ENCODE data around the gene ARAP3.
"Not testable (repeated sequence)": the region's sequence is repeated elsewhere in the genome, so short reads cannot be mapped to it uniquely, and the experiment has no call there.

Gene ARAP3, protein sequence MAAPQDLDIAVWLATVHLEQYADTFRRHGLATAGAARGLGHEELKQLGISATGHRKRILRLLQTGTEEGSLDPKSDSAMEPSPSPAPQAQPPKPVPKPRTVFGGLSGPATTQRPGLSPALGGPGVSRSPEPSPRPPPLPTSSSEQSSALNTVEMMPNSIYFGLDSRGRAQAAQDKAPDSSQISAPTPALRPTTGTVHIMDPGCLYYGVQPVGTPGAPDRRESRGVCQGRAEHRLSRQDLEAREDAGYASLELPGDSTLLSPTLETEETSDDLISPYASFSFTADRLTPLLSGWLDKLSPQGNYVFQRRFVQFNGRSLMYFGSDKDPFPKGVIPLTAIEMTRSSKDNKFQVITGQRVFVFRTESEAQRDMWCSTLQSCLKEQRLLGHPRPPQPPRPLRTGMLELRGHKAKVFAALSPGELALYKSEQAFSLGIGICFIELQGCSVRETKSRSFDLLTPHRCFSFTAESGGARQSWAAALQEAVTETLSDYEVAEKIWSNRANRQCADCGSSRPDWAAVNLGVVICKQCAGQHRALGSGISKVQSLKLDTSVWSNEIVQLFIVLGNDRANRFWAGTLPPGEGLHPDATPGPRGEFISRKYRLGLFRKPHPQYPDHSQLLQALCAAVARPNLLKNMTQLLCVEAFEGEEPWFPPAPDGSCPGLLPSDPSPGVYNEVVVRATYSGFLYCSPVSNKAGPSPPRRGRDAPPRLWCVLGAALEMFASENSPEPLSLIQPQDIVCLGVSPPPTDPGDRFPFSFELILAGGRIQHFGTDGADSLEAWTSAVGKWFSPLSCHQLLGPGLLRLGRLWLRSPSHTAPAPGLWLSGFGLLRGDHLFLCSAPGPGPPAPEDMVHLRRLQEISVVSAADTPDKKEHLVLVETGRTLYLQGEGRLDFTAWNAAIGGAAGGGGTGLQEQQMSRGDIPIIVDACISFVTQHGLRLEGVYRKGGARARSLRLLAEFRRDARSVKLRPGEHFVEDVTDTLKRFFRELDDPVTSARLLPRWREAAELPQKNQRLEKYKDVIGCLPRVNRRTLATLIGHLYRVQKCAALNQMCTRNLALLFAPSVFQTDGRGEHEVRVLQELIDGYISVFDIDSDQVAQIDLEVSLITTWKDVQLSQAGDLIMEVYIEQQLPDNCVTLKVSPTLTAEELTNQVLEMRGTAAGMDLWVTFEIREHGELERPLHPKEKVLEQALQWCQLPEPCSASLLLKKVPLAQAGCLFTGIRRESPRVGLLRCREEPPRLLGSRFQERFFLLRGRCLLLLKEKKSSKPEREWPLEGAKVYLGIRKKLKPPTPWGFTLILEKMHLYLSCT (N-terminal part only)

DNA sequence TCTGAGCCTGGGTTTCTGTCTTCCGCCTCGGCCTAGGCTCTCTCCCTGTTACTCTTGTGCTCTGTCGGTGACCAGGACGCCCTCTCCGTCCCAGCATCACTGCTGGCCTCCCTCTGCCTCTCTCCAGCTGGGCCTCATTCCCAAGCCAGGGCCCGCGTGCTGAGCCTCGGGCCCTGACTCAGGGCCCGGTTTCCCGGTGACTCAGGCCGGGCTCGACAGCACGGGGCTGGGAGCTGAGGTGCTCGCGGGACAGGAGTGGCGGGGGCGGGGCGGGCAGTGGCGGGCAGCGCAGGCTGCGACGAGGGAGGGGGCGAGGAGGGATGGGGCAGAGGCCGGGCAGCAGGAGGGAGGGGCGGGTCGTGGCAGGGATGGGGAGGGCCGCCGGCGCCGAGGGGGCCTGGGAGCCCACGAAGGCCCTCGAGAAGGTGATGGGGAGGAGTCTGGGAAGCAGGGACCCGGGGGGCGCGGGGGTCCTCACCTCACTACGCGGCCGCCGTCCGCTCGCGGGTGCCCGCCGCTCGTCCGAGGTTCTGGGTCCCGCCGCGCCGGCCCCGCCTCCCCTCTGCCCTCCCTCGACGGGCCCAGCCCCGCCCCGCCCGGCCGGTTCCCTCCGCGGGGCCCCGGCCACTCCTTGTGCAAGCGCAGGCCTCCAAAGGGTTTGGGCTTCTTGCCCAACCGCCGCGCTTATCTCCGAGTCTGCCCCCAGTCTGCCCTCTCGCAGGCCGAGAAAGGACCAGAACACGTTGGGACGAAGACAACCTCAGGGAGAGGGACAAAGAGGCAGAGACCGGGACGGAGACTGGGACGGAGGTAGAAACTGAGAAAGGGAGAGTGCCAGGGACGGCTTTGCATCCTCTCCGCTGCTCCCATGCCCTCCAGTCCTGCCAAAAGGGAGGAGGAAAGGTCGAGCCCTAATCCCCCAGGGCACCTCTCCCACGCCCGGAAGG lies at the start of gene ARAP3:
Gene ARAP3, minus strand, starts transcription at position 536 of the 947 bp plus-strand sequence. CDS start 1,744 bp downstream, outside the sequence.
- DNase-seq (ENCODE audit: low read depth), result peak; percentile 10

DNA sequence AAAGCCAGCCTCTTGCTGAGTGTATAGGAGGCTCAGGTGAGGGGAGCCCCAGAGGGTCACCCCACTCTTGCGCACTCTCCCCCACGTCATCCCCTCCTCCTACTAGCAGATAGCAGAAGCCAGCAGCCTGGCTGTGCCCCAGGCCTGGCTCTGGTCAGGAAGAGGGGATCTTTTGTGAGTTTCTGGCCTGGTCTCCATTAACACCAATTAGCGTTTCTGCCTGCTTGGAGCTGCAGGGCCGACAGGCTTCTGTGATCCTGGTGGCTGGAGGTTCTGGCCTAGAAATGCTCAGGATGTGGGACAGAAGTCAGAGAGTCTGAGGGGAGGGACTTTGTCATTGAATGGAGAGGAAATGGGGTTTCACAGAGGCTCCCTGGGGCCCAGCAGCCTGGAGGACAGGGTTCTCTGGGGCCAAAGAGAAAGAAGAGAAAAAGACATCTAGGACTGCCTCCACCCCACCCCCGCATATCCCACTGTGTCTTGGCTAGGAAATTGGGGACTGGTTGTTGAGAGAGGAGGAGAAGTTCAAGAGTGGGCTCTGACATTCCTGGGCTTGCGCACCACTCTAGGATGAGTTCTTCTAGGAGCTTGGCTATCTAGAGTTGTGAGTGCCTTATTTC lies 47.5 kb upstream of the ARAP3 start:
- no peak for DNase-seq (ENCODE audit: low read depth)

DNA sequence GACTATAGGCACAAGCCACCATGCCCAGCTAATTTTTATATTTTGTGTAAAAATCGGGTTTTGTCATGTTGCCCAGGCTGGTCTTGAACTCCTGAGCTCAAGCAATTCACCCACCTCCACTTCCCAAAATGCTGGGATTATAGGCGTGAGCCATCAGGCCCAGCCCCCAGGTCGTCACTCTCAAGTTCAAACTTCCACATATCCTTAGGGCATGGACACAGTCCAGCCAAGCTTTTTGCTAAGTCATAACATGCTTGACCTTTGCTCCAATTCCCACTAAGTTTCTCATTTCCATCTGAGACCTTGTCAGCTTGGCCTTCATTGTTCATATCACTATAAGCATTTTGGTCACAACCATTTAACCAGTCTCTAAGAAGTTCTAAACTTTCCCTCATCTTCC lies 43.9 kb upstream of the ARAP3 start:
- no peak for DNase-seq (ENCODE audit: low read depth)

DNA sequence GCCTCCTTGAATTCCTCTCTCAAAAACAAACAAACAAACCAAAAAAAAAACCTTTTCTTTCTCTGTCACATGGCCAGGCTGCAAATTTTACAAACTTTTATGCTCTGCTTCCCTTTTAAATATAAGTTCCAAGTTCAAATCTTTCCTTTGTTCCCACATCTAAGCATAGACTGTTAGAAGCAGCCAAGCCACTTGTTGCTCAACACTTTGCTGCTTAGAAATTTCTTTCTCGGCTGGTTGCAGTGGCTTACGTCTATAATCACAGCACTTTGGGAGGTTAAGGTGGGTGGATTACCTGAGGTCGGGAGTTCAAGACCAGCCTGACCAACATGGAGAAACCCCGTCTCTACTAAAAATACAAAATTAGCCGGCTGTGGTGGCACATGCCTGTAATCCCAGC lies 43.1 kb upstream of the ARAP3 start:
- DNase-seq (ENCODE audit: low read depth), result not testable (repeated sequence)

DNA sequence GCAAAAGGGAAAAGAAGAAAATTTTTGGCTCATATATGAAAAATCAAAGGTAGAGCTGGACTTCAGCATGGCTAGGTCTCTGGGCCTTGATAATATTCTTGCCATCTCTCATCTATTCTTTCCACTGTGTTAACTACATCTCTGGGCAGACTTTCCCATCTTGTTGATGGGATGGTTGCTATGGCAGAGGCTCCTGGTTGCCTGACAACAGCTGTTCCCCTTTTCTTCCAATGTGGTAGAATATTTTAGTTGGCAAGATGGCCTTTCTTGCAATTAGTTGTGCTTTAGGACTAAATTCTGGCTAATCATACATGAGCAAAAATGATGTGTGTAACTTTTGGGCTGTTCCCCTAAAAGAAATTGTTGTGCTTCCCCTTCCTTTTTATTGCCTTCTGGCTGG lies 40.2 kb upstream of the ARAP3 start:
- no peak for DNase-seq (ENCODE audit: low read depth)

DNA sequence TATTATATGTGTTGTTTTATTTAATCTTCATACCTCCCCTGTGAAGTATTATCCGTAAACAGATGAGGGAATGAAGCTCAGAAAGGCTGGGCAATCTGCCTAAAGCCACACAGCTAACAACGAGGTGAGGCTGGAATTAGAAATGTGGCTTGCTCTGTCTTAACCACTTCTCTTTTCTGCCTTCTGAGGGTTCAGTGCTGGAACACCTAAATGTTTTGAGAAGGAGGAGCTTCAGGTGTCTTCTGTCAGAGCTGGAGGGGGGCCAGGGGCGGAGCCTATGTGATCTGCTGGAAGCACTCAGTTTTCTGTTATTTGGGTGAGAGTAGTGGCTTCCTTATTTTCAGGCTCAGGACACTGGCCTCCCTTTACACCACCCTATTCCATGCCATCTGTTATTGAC lies 35.0 kb upstream of the ARAP3 start:
- DNase-seq (ENCODE audit: low read depth), result no peak

DNA sequence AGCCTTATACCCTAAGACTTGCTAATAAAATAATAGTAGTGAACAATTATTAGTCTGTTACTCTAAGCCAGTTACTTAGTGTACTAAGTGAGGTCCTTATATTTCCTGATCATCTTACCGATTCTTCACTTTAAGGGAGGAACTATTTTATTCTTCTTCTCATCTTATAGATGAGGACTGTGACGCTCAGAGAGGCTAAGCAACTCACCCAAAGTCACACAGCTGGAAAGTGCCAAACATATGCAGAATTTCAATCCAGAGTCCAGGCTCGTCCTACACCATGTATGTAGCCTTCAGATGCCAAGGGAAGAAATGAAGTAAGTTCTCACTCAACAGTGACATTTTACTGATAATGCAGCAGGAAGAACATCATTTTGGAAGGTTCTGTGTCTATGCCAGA lies 34.4 kb upstream of the ARAP3 start:
- DNase-seq (ENCODE audit: low read depth), result no peak

DNA sequence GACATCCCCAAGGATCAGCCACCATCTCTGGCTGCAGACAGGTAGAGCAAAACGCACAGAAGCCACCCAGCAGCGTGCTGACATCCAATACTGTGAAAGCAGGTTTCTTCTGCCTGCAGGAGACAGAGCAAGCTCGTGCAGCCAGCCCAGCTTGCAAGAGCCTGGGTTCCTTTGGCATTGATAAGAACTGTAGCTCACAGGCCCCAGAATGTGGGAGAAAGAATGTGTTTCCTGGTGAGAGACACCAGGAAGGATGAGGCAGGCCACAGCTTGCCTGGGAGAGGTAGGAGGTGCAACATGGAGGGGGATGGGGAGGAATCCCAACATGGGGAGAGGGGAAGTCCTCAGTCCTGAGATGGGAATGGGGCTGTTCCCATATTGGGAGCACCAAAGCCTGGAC lies 34.0 kb upstream of the ARAP3 start:
- DNase-seq (ENCODE audit: low read depth), result no peak

DNA sequence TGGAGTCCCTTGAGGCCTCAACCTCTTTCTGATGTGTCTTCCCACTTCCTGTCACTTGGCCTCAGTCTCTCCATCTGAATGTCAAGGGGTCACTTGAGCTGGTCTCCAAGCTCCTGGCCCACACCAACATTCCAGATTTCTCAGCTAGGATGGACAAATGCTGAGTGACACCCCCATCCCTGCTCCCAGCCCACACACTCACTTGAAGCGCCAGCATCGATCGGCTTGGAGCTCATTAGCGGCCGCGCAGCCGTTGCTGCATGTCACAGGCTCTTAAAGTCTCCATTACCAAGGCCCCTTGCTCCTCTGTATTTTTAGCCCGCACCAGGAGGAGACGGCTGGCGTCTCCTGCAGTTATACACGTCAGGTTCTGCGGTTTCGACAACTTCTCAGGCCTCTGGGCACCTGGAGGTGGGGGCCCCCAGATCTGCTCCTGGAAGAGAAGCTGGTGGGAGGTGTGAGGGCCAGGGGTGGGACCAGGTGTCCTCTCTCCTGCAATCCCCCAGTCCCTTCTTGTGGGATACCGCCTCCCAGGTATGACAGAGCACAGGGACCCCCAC lies 33.4 kb upstream of the ARAP3 start:
- DNase-seq (ENCODE audit: low read depth), result no peak

DNA sequence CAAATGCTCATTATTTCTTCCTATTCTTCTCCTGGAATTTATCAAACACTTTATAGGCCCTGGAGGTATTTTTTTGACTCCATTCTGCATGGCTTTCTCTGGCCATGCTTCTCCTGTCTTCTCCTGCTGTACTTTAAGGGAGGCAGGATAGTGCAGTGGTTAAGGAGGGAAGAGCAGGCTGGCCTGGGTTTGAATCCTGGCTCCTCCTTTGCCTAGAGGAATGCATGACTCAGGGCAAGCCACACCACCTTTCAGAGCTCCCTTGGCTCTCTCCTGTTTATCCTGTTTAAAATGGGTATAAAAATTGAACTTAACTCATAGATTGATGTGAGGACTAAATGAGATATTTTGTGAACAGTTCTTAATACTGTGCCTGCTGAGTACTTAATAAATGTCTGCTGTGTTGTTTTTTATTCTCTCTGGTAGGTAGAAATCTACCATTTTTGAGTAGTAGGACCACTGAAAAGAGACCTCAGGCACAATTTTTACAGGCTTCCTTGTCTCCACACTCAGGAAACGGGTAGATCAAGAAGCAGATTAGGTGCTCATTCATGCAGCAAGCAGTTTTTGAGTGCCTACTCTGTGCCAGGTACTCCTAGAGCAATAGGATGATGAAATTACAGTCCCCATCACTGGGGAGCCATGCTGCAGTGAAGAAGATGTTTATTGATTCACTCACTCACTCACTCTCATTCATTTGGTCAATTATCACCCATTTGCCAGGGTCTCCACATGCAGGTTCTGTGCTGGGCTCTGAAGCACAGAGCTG lies 32.7 kb upstream of the ARAP3 start:
- no peak for DNase-seq (ENCODE audit: low read depth)

DNA sequence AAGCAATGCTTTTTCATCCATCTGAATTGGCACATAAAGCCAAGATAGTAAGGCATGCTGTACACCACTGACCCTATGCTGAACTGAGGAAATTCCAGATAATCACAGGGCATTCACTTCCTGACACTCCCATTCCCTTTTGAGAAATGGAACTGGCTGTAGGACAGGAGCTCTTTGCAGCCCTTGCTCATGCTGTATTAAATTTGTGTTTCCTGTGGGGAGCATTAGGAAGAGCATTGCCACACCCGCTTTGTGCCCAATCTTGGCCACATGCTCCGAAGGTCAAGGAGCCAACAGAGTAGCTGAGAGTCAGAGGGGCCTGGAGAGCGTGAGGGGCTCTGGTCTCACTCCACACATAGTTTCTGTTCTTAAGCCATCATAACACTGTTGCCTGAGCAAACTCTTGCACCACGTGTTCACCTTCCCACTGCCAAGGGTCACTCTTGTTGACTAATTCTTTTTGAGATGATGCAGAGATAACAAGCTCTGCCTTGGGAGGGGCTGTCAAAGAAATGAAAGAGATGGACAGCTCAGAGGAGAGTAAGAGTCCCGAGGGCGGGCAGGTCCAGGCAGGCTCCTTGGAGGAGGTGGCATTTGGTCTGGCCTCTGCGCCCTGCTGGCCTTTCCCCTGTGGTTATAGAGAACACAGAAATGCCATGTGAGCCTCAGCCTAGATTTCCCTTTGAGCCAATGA lies 31.7 kb upstream of the ARAP3 start:
- no peak for DNase-seq (ENCODE audit: low read depth)

DNA sequence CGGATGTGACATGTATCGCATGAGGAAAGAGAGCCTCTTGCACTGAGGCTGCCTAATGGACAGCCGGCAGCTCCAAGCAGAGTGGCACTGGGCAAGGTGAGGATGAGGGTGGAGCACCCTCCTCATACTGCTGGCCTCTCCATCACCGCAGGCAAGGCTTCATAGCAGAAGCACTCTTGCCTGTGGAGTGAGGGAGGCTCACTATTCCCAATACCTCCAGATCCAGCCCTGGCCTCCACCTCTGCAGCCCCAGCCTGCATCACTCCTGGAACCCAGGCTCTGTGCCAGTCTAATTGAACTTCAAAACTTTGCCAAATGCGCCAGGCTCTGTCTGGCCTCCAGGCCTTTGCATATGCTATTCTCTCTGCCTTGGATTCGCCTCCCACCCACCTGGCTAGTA lies 29.7 kb upstream of the ARAP3 start:
- no peak for DNase-seq (ENCODE audit: low read depth)

DNA sequence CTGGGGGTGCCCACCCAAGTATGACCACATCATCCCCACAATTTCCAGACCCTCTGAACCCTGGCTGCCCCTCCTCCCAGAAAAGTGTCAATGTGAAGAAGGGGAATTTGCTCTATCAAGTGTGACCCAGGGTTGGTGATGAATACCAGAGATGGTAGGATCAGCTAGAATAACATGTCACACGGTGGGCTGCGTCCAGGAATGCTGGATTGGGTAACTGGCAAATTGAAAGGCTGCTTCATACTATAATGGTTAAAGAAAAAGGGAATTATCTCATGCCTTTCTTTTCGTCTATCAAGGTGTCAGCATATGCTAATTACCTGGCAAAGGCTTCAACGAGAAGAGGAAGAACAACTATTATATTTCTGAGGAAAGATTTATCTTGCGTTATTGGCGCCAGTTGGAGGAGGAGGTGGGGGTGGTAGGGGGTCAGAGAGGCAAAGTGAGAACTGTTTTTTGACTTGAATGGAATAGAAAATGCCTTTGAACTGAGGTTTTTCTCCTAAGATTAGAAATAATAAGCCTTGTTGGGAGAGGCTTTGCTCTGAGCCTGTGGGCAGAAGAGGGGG lies 27.8 kb upstream of the ARAP3 start:
- no peak for DNase-seq (ENCODE audit: low read depth)

DNA sequence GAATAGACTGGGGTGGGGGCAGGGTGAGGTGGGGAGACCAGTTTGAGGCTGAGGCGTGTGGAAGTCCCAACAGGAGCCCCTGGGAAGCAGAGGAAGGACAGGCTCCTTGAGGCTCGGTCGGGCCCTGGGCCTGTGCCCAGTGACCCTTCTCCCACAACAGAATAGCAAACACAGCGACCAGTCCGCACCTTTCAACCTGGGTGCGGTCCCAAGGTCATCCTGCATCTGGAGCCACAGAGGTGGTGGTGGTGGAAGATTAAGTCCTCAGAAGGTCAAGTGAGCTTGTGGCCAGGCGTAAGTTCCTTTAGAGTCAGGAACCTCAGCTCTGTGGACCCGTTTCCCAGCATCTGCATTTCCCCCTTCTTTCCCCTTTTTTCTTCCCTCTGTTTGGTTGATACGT lies 26.0 kb upstream of the ARAP3 start:
- no peak for DNase-seq (ENCODE audit: low read depth)

DNA sequence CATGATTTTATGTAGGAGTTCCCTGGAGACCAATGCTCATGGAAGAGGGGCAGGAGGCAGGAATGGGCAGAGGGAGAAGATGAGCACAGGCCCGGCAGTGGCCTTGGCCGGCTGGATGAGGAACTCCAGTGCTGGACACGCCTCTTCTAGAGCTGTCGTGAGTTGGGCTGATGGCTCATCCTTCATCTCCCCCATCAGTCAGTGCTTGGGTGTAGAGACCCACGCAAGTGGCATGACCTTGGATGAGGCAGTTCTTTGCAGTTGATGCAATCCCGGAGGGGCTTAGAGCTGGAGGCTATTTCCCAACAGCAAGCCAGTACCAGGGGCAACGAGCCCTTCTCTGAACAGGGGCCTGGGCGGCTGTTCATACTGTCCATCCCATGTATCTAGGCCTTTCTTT lies 25.5 kb upstream of the ARAP3 start:
- no peak for DNase-seq (ENCODE audit: low read depth)

DNA sequence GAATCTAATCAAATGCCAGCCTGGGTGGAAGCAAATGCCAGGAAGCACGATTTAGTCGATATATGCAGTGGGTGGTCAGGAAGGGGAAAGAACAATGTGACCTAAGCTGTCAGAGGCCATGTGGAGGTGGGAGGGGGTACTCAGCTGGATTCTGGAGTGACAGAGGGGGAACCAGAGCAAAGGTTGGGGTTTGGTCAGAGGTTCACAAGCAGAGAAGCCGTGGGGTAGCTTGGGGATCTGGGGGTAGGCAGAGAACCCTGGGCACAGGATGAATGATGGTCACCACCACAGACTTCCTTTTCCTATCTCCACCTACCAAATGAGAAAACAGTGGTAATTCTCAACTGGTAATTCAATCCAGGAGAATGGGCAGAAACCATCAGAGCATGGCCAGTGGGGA lies 24.1 kb upstream of the ARAP3 start:
- DNase-seq (ENCODE audit: low read depth), result no peak

DNA sequence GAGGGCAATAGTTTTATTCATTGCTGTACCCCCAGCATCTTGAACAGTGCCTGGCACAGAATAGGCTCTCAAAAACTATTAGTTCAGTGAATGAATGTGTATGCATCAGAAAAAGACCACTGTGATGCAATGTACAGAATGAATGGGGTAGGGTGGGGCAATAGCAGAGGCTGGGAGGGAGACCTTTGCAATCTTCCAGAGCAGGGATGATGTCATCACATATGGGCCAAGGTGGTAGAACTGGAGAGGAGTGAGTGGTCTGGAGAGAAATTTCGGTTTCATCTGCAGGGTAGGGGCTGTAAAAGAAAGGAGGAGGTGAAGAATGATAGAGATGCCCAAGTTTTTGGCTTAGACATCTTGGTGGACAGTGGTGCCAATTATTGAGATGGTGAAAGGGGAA lies 23.4 kb upstream of the ARAP3 start:
- DNase-seq (ENCODE audit: low read depth), result no peak

DNA sequence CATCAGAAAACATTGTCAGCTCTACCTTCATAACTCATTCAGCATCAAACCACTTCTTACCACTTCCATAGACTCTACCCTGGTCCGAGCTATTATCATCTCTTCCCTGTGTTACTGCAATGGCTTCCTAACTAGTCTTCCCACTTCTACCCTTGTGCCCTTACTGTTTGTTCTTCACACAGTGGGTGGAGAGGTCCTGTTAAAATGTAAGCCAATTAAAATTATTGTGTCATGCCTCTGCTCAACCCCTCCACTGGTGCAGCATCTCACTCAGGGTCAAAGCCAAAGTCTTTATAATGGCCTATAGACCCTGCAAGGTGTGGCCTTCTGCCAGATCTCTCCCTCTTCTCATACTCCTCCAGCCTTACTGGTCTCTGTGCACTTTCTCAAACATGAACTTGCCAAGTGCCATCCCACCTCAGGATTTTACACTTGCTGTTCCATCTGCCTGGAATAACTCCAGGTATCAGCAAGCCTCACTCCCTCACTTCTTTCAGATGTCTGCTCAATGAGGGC lies 22.8 kb upstream of the ARAP3 start:
- no peak for DNase-seq (ENCODE audit: low read depth)

Data from T-helper 22 cell (primary cell).